ENCODE results near the gene GAD1. TPM values are rescaled to one million over a fixed set of nuclear protein-coding genes. Genes with fewer than 3 reads are reported as not detected.

The GAD1 gene
- total and polyA plus RNA-seq, 2 of the 4 experiments (the other 2 are of a cell fraction): not detected

GRCh38 chr2:170815746-170816503, 762 bp upstream of the GAD1 start:
- Histone ChIP-seq H4K5ac (ENCODE audit: low read depth, low read length) (no peak overlapping the region), H3K27ac (ENCODE audit: insufficient read depth, low read length) (no peak overlapping the region), H3K56ac (ENCODE audit: extremely low read depth, insufficient read depth, low read length) (no peak overlapping the region), H2BK120ac (ENCODE audit: low read depth, low read length) (no peak overlapping the region), H2AK5ac (ENCODE audit: low read depth, low read length) (no peak overlapping the region), H3K9me3 (ENCODE audit: control insufficient read depth, insufficient read depth, low read length) (no peaks in the 10 kb centered on the region; the same call in 1 of the 2 replicates), H3K79me1 (ENCODE audit: low read depth in 1 of 2, low read length in 2 of 2) (no peaks in the 10 kb centered on the region), H3K36me3 (ENCODE audit: control insufficient read depth, insufficient read depth, low read length) (no peaks in the 10 kb centered on the region), H3K18ac (ENCODE audit: low read depth, low read length) (no peak overlapping the region), H3K9ac (ENCODE audit: low read depth, low read length) (no peak overlapping the region), H3K23ac (ENCODE audit: low read depth, low read length) (no peak overlapping the region), H2BK5ac (ENCODE audit: low read depth, low read length, poor library complexity, severe bottlenecking) (no peak overlapping the region), H2BK15ac (ENCODE audit: low read depth, low read length) (no peak overlapping the region), H4K91ac (ENCODE audit: insufficient read depth, low read depth, low read length) (no peak overlapping the region), H2BK20ac (ENCODE audit: low read depth, low read length) (no peak overlapping the region), H3K4me1 (ENCODE audit: control insufficient read depth, insufficient read depth, low read length) (peaks cover 1% of the 10 kb centered on the region; the same call in 1 of the 2 replicates), H3K4me2 (ENCODE audit: low read depth, low read length) (peak overlapping the region; percentile 56; the same call in 1 of the 2 replicates), H2AFZ (replicated peaks; ENCODE audit: low read length, poor library complexity) (no peak overlapping the region), H4K8ac (ENCODE audit: low read depth in 2 of 2, low read length in 2 of 2) (no peak overlapping the region), H3K9me1 (ENCODE audit: insufficient read depth, low read length) (no peaks in the 10 kb centered on the region), H3K4me3 (ENCODE audit: insufficient read depth, low read depth, low read length) (no peak overlapping the region), H3K27me3 (ENCODE audit: control insufficient read depth, insufficient read depth, low read length) (peaks cover 76% of the 10 kb centered on the region), H4K20me1 (ENCODE audit: insufficient read depth, low read length) (no peaks in the 10 kb centered on the region), H3K14ac (replicated peaks; ENCODE audit: low read depth, low read length) (no peak overlapping the region), H2AK9ac (replicated peaks; ENCODE audit: low read depth, low read length, poor library complexity) (no peak overlapping the region), H3K4ac (ENCODE audit: low read depth, low read length) (no peak overlapping the region)
- no TSS peak for BruUV-seq (replicated peaks)
- 0 out of 2 replicates have a peak, but pooled peaks have one; percentile 35 for ATAC-seq (ENCODE audit: low read depth)
- dilution Hi-C loops (cut with HindIII; ENCODE audit: low sequenced_read_pairs, unreplicated experiment): loop anchor here (25.0 kb wide), 1 partner anchor 404 kb away; no protein-coding TSS in a partner anchor
- peak; percentile 72 for TF ChIP-seq RAD21 (IDR thresholded peaks at IDR 0.05; ENCODE audit: low read length)
- TF ChIP-seq, protein P1, sequence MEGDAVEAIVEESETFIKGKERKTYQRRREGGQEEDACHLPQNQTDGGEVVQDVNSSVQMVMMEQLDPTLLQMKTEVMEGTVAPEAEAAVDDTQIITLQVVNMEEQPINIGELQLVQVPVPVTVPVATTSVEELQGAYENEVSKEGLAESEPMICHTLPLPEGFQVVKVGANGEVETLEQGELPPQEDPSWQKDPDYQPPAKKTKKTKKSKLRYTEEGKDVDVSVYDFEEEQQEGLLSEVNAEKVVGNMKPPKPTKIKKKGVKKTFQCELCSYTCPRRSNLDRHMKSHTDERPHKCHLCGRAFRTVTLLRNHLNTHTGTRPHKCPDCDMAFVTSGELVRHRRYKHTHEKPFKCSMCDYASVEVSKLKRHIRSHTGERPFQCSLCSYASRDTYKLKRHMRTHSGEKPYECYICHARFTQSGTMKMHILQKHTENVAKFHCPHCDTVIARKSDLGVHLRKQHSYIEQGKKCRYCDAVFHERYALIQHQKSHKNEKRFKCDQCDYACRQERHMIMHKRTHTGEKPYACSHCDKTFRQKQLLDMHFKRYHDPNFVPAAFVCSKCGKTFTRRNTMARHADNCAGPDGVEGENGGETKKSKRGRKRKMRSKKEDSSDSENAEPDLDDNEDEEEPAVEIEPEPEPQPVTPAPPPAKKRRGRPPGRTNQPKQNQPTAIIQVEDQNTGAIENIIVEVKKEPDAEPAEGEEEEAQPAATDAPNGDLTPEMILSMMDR (conservative IDR thresholded peaks at IDR 0.05; ENCODE audit: low read depth, low read length): peak; percentile 71
- no peak for TF ChIP-seq FOS (IDR thresholded peaks at IDR 0.05; ENCODE audit: low read depth, low read length)
- peak; percentile 51 for TF ChIP-seq SMC3 (IDR thresholded peaks at IDR 0.05; ENCODE audit: low read depth, low read length)
- 3% methylated on average over 7 of the region's 52 CpGs; no CpG with 5 or more reads in 1 of the 2 experiments for WGBS, 2 experiments (ENCODE audit: extremely low coverage in 2 of 2, insufficient read length in 1 of 2)
- ChIA-PET CTCF (interaction anchor here (0.5 to 1.4 kb wide), 4 partner anchors 425 to 452 kb away, joined by 3 to 4 read pairs (median 3); no protein-coding TSS in a partner anchor), POLR2A (ENCODE audit: unreplicated experiment) (no interaction called here)
- peak; percentile 21 for DNase-seq
- intact Hi-C loops (cut with micrococcal nuclease): loop anchor here (10.0 kb wide), 1 partner anchor 881 kb away; no protein-coding TSS in a partner anchor
- in situ Hi-C loops (cut with MboI; ENCODE audit: low sequenced_read_pairs): loop anchor here (10.0 to 25.0 kb wide), 4 partner anchors 411 to 1379 kb away; no protein-coding TSS in a partner anchor

All from IMR-90 (cell line).